ENCODE results near the gene LDLRAD3. TPM values are rescaled to one million over a fixed set of nuclear protein-coding genes. Genes with fewer than 3 reads are reported as not detected.
"Not testable (repeated sequence)": the region's sequence is repeated elsewhere in the genome, so short reads cannot be mapped to it uniquely, and the experiment has no call there.

The LDLRAD3 gene
- total RNA-seq, 1 donor: 3.9 TPM

- TF ChIP-seq CTCF (IDR thresholded peaks at IDR 0.05; ENCODE audit: insufficient read depth, low read depth, low read length): no peak
- H3K4me3 ChIP-seq (ENCODE audit: low read depth, low read length): no peak overlapping the region
- no peak for DNase-seq (ENCODE audit: low read depth)
Observed at GRCh38 chr11:36165621-36166397, 221.9 kb downstream of the LDLRAD3 start.

- H3K4me3 ChIP-seq (ENCODE audit: low read depth, low read length): no peak overlapping the region
- no peak for TF ChIP-seq CTCF (IDR thresholded peaks at IDR 0.05; ENCODE audit: insufficient read depth, low read depth, low read length)
- DNase-seq (ENCODE audit: low read depth): no peak
Observed at GRCh38 chr11:36167073-36167472, 223.2 kb downstream of the LDLRAD3 start.

DNA sequence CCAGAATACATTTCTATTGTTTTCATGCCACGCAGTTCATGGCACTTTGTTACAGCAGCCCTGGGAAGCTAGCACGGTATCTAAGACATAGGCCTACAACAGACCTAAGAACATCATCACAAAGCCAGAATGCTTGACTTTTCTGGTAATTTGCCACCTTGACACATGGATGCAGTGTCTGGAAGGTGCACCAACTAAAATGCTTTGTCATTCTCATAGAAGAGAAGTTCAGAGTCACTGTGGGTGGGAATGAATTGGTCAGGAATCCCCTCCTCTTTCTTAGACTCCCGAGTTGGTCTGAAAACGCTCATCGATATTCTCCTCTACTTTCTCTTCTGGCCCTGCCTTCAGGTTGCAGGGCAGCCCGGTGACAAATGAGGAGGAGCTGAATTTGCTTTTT is 223.9 kb downstream of the LDLRAD3 start:
- no peak for DNase-seq (ENCODE audit: low read depth)
- TF ChIP-seq CTCF (IDR thresholded peaks at IDR 0.05; ENCODE audit: insufficient read depth, low read depth, low read length): no peak
- H3K4me3 ChIP-seq (ENCODE audit: low read depth, low read length): no peak overlapping the region

GRCh38 chr11:36177836-36178235 is 234.0 kb downstream of the LDLRAD3 start:
- DNase-seq (ENCODE audit: low read depth): no peak
- no peak for TF ChIP-seq CTCF (IDR thresholded peaks at IDR 0.05; ENCODE audit: insufficient read depth, low read depth, low read length)
- no peak overlapping the region for H3K4me3 ChIP-seq (ENCODE audit: low read depth, low read length)

GRCh38 chr11:36186340-36187175 is 242.7 kb downstream of the LDLRAD3 start:
- H3K4me3 ChIP-seq (ENCODE audit: low read depth, low read length): no peak overlapping the region
- TF ChIP-seq CTCF (IDR thresholded peaks at IDR 0.05; ENCODE audit: insufficient read depth, low read depth, low read length): no peak
- DNase-seq (ENCODE audit: low read depth): peak; percentile 24

DNA sequence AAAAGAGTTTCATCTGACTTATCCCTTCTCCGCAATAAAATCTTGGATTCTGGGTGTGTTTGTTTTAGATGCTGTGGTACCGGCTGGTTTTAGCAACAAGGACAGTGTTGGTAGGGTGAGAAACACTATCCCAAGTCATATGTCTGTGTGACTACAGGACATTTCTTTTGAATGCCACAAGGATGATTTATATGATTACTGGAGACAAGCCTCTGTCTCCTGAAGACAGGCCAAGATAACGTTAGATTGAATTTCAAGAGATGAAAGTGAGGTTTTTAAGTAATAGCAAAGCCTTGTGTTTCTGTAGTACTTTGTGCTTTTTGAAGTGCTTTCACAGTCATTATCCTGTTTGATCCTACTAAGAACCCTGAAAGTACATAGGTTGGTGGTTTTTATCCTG is 243.8 kb downstream of the LDLRAD3 start:
- H3K4me3 ChIP-seq (ENCODE audit: low read depth, low read length): no peak overlapping the region
- no peak for DNase-seq (ENCODE audit: low read depth)
- TF ChIP-seq CTCF (IDR thresholded peaks at IDR 0.05; ENCODE audit: insufficient read depth, low read depth, low read length): no peak

GRCh38 chr11:36189735-36190134 is 245.9 kb downstream of the LDLRAD3 start:
- not testable (repeated sequence) for DNase-seq (ENCODE audit: low read depth); H3K4me3 ChIP-seq (ENCODE audit: low read depth, low read length)

All from fibroblast of villous mesenchyme (primary cell).